PFSK-1 (cell line): ENCODE results near the gene MYH10.

Experiments used
- POLR2AphosphoS5 ChIP-seq: IDR thresholded peaks from 2 replicates; pipeline ENCODE4 v1.6.1; 2012; ENCODE audit warnings: low read depth, mild to moderate bottlenecking, control low read depth, low read length, moderate library complexity
- SIN3A ChIP-seq: IDR thresholded peaks from 2 replicates; pipeline ENCODE4 v1.6.1; 2012; ENCODE audit warnings: mild to moderate bottlenecking, low read length, moderate library complexity, borderline replicate concordance; ENCODE audit not compliant: insufficient read depth
- TAF1 ChIP-seq: IDR thresholded peaks from 2 replicates; pipeline ENCODE4 v1.6.1; 2012; ENCODE audit warnings: low read length, control low read depth, borderline replicate concordance; ENCODE audit not compliant: insufficient read depth
- TF ChIP-seq, protein P1 (sequence below), 2 experiments: IDR thresholded peaks; 2 replicates each; pipeline versions ENCODE4 v1.6.1 to v1.8.0; 2011 to 2012; ENCODE audit warnings: low read depth in 2 of 2, low read length in 2 of 2, control low read depth in 1 of 2, inconsistent platforms in 1 of 2, mild to moderate bottlenecking in 1 of 2, moderate library complexity in 1 of 2; ENCODE audit not compliant: insufficient read depth in 1 of 2

DNA sequence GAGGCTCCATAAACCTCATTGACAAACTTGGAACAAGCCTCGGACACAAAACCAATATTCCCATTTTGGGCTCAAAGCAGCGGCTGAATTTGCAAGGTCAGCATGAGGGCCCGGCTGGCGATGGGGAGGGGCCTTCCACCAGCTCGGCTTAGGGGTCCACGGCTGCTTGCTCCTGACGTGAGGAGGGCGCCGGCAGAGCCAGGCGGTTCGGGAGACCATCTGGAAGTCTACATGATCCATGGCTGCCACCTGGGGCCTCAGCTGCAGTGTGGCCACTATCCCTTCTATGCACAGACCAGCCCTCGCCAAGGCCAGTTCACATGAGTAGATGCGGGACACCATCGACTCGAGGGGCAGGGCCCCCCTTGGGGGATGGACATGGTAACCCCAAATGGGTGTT is 155.7 kb downstream of the MYH10 start:
- TF ChIP-seq TAF1 (no peak), POLR2AphosphoS5 (no peak), SIN3A (no peak)
- TF ChIP-seq, protein P1, sequence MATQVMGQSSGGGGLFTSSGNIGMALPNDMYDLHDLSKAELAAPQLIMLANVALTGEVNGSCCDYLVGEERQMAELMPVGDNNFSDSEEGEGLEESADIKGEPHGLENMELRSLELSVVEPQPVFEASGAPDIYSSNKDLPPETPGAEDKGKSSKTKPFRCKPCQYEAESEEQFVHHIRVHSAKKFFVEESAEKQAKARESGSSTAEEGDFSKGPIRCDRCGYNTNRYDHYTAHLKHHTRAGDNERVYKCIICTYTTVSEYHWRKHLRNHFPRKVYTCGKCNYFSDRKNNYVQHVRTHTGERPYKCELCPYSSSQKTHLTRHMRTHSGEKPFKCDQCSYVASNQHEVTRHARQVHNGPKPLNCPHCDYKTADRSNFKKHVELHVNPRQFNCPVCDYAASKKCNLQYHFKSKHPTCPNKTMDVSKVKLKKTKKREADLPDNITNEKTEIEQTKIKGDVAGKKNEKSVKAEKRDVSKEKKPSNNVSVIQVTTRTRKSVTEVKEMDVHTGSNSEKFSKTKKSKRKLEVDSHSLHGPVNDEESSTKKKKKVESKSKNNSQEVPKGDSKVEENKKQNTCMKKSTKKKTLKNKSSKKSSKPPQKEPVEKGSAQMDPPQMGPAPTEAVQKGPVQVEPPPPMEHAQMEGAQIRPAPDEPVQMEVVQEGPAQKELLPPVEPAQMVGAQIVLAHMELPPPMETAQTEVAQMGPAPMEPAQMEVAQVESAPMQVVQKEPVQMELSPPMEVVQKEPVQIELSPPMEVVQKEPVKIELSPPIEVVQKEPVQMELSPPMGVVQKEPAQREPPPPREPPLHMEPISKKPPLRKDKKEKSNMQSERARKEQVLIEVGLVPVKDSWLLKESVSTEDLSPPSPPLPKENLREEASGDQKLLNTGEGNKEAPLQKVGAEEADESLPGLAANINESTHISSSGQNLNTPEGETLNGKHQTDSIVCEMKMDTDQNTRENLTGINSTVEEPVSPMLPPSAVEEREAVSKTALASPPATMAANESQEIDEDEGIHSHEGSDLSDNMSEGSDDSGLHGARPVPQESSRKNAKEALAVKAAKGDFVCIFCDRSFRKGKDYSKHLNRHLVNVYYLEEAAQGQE (IDR thresholded peaks at IDR 0.05; ENCODE audit: insufficient read depth in 1 of 2, low read depth in 2 of 2, low read length in 2 of 2): no peak
